ENCODE results near the gene RBM33.

The RBM33 gene

DNA sequence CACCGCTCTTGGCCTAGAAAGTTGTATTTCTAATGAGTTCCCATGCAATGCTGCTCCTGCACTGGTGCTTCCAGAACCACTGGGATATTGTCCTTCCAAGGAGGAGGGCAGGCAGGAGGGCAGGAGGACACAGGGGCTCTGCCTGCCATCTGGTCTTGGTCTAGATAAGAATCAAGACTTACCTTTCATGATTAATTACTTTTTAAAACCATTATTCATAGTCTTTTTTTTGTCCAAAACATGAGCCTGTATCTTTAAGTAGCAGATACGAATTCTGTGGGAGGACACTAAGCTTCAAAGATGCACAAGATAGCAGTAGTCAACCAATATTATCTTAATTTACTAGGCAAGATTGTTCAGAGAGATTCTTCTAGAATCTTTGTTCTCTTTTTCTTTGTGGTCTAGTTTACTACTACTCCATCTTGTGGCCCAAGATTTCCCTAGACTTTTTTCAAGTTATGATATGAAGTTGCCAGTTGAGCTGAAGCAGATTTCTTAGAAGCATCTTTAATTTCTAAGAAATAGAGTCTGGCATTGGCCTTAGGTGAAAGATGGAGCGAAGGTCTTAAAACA, 57.6 kb downstream of the RBM33 start:
- no peak overlapping the region for H3K4me2 ChIP-seq (ENCODE audit: insufficient read depth, low read length)
- no peak for ATAC-seq (ENCODE audit: insufficient read depth, low read depth)
- TF ChIP-seq, protein P1, sequence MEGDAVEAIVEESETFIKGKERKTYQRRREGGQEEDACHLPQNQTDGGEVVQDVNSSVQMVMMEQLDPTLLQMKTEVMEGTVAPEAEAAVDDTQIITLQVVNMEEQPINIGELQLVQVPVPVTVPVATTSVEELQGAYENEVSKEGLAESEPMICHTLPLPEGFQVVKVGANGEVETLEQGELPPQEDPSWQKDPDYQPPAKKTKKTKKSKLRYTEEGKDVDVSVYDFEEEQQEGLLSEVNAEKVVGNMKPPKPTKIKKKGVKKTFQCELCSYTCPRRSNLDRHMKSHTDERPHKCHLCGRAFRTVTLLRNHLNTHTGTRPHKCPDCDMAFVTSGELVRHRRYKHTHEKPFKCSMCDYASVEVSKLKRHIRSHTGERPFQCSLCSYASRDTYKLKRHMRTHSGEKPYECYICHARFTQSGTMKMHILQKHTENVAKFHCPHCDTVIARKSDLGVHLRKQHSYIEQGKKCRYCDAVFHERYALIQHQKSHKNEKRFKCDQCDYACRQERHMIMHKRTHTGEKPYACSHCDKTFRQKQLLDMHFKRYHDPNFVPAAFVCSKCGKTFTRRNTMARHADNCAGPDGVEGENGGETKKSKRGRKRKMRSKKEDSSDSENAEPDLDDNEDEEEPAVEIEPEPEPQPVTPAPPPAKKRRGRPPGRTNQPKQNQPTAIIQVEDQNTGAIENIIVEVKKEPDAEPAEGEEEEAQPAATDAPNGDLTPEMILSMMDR (IDR thresholded peaks at IDR 0.05; ENCODE audit: borderline replicate concordance, extremely low read depth, low read length, poor library complexity, severe bottlenecking): no peak
- TF ChIP-seq EZH2 (IDR thresholded peaks at IDR 0.05; ENCODE audit: borderline replicate concordance, low read depth, low read length, severe bottlenecking): no peak
- no peaks in the 10 kb centered on the region for H3K9me3 ChIP-seq (ENCODE audit: insufficient read depth, low read length, severe bottlenecking)
- no peak overlapping the region for H3K27ac ChIP-seq (ENCODE audit: low read length)
- no peak overlapping the region for H3K9ac ChIP-seq (ENCODE audit: low read depth, low read length)
- H3K4me3 ChIP-seq (ENCODE audit: low read depth in 1 of 2, low read length in 2 of 2): no peak overlapping the region
- no peaks in the 10 kb centered on the region for H3K4me1 ChIP-seq (ENCODE audit: insufficient read depth, low read length)
- peaks cover 77% of the 10 kb centered on the region for H3K79me2 ChIP-seq (ENCODE audit: insufficient read depth, low read length)
- H4K20me1 ChIP-seq (ENCODE audit: insufficient read depth, low read length): peaks cover 44% of the 10 kb centered on the region
- DNase-seq: no peak
- H2AFZ ChIP-seq (ENCODE audit: low read depth, low read length): no peak overlapping the region
- H3K36me3 ChIP-seq (ENCODE audit: insufficient read depth, low read length): peaks cover 81% of the 10 kb centered on the region
- H3K27me3 ChIP-seq (ENCODE audit: insufficient read depth, low read length, poor library complexity): no peaks in the 10 kb centered on the region

DNA sequence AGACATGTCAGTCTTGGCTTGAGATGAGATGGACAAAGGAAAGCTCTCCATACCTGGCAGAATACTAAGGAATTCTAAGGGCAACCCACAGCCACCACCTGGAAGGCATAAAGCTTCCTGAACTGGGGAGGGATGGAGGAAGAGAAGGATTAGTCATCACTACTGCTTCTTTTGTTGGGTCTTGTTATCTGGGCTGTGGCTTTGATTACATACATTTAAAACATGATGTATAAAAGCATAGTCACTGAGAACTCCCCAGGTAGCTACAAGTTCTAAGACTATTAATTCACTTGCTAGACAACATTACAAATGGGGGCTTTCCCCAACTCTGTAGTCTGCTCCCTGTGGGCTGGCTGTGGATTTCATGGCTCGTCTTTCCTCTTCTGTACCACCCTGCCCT, 58.2 kb downstream of the RBM33 start:
- no peak overlapping the region for H2AFZ ChIP-seq (ENCODE audit: low read depth, low read length)
- TF ChIP-seq, protein P1 (IDR thresholded peaks at IDR 0.05; ENCODE audit: borderline replicate concordance, extremely low read depth, low read length, poor library complexity, severe bottlenecking): no peak
- TF ChIP-seq EZH2 (IDR thresholded peaks at IDR 0.05; ENCODE audit: borderline replicate concordance, low read depth, low read length, severe bottlenecking): no peak
- peaks cover 42% of the 10 kb centered on the region for H4K20me1 ChIP-seq (ENCODE audit: insufficient read depth, low read length)
- no peaks in the 10 kb centered on the region for H3K27me3 ChIP-seq (ENCODE audit: insufficient read depth, low read length, poor library complexity)
- H3K27ac ChIP-seq (ENCODE audit: low read length): no peak overlapping the region
- H3K9ac ChIP-seq (ENCODE audit: low read depth, low read length): no peak overlapping the region
- peaks cover 75% of the 10 kb centered on the region for H3K79me2 ChIP-seq (ENCODE audit: insufficient read depth, low read length)
- no peak overlapping the region for H3K4me3 ChIP-seq (ENCODE audit: low read depth in 1 of 2, low read length in 2 of 2)
- no peak overlapping the region for H3K4me2 ChIP-seq (ENCODE audit: insufficient read depth, low read length)
- peaks cover 87% of the 10 kb centered on the region for H3K36me3 ChIP-seq (ENCODE audit: insufficient read depth, low read length)
- ATAC-seq (ENCODE audit: insufficient read depth, low read depth) (no peak), DNase-seq (no peak)
- no peaks in the 10 kb centered on the region for H3K4me1 ChIP-seq (ENCODE audit: insufficient read depth, low read length)
- H3K9me3 ChIP-seq (ENCODE audit: insufficient read depth, low read length, severe bottlenecking): no peaks in the 10 kb centered on the region

DNA sequence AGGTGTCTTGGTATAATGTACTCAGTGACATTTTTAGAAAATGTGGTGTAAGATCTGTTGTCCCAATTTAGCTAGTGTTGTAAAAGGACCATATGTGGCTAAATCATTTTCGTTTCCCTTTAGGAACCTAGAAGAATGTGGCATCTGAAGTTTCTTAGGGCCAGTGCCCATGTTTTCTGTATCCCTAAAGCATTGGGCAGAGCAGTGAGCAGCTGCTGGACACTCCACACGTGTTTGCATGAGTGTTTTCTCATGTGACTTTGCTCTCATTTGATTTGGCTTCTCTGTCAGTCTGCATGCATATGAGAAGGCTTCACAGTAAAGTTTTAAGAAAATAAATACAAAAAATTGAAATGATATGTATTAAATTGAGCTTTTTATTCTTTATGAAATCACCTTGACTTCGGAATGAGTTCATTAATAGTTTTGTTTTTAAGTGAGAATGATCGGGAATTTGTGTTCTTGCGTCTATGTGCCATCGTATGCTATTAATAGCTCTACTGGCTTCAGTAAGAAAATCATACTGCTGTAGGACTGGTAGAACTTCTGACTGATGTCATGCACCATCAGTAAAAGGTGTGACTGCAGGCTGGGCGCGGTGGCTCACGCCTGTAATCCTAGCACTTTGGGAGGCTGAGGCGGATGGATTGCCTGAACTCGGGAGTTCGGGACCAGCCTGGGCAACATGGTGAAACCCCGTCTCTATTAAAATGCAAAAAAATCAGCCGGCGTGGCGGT, 61.3 kb downstream of the RBM33 start:
- Histone ChIP-seq H2AFZ (ENCODE audit: low read depth, low read length) (no peak overlapping the region), H3K9ac (ENCODE audit: low read depth, low read length) (no peak overlapping the region), H3K9me3 (ENCODE audit: insufficient read depth, low read length, severe bottlenecking) (no peaks in the 10 kb centered on the region), H3K27me3 (ENCODE audit: insufficient read depth, low read length, poor library complexity) (no peaks in the 10 kb centered on the region), H4K20me1 (ENCODE audit: insufficient read depth, low read length) (peaks cover 34% of the 10 kb centered on the region), H3K79me2 (ENCODE audit: insufficient read depth, low read length) (peaks cover 75% of the 10 kb centered on the region), H3K27ac (ENCODE audit: low read length) (no peak overlapping the region), H3K4me1 (ENCODE audit: insufficient read depth, low read length) (no peaks in the 10 kb centered on the region), H3K4me3 (ENCODE audit: low read depth in 1 of 2, low read length in 2 of 2) (no peak overlapping the region), H3K4me2 (ENCODE audit: insufficient read depth, low read length) (no peak overlapping the region), H3K36me3 (ENCODE audit: insufficient read depth, low read length) (peaks cover 97% of the 10 kb centered on the region)
- no peak for TF ChIP-seq EZH2 (IDR thresholded peaks at IDR 0.05; ENCODE audit: borderline replicate concordance, low read depth, low read length, severe bottlenecking)
- TF ChIP-seq, protein P1 (IDR thresholded peaks at IDR 0.05; ENCODE audit: borderline replicate concordance, extremely low read depth, low read length, poor library complexity, severe bottlenecking): no peak
- ATAC-seq (ENCODE audit: insufficient read depth, low read depth): no peak
- no peak for DNase-seq
